Kidney (tissue), 14 donors: ENCODE measurements around the gene AP1M1. TPM values are rescaled to one million over a fixed set of nuclear protein-coding genes. Genes with fewer than 3 reads are reported as not detected.
A peak's percentile ranks its signal among the peaks of the same experiment; 100 is the strongest.

Experiments used
- DNase-seq, 5 donors: peaks; one replicate each; pipeline ENCODE4 v3.0.0-alpha.2; 2013 to 2020
- FAIRE-seq: peaks from 2 replicates; lab custom pipeline; 2012; peaks lifted over from hg19 to GRCh38; lab: Jason Lieb, UNC
- H3K27ac ChIP-seq, 2 donors: one replicate each; pipeline ENCODE4 v1.7.0; 2013; ENCODE audit warnings: low read depth in 2 of 2, low read length in 2 of 2, inconsistent platforms in 1 of 2
- H3K27me3 ChIP-seq: one replicate; pipeline ENCODE4 v1.7.1; 2013; ENCODE audit warnings: low read length, inconsistent platforms; ENCODE audit not compliant: control insufficient read depth, insufficient read depth
- H3K36me3 ChIP-seq, 3 donors: one replicate each; pipeline versions ENCODE4 v1.7.0 to v1.7.1; 2013; ENCODE audit warnings: low read length in 3 of 3, control low read depth in 1 of 3, inconsistent platforms in 1 of 3; ENCODE audit not compliant: insufficient read depth in 3 of 3, control insufficient read depth in 2 of 3
- H3K4me1 ChIP-seq, 3 donors: one replicate each; pipeline versions ENCODE4 v1.7.0 to v1.7.1; 2013; ENCODE audit warnings: low read length in 3 of 3, inconsistent platforms in 1 of 3, low read depth in 1 of 3; ENCODE audit not compliant: control insufficient read depth in 2 of 3, insufficient read depth in 2 of 3
- H3K4me3 ChIP-seq, 3 donors: one replicate each; pipeline versions ENCODE4 v1.7.0 to v1.8.1; 2013; ENCODE audit warnings: low read length in 3 of 3, control low read depth in 1 of 3, inconsistent platforms in 1 of 3
- H3K9ac ChIP-seq, 3 donors: one replicate each; pipeline versions ENCODE4 v1.7.0 to v1.7.1; 2013; ENCODE audit warnings: low read length in 3 of 3, control low read depth in 1 of 3, inconsistent platforms in 1 of 3
- H3K9me3 ChIP-seq, 3 donors: one replicate each; pipeline versions ENCODE4 v1.7.0 to v1.7.1; 2013; ENCODE audit warnings: low read length in 3 of 3, control low read depth in 1 of 3, inconsistent platforms in 1 of 3; ENCODE audit not compliant: control insufficient read depth in 2 of 3, insufficient read depth in 1 of 3
- intact Hi-C: fragments of 100-400 bp; cut with DNase I; formaldehyde crosslinking; loops from one replicate; pipeline ENCODE4 v1.11.1; 2022
- polyA plus RNA-seq: library from polyadenylated mRNA; stranded (reverse); fragments of 350-450 nt; fragmentation: Illumina TruSeq; extraction: RNeasy Lipid Tissue Mini Kit (QIAGEN cat#74804); gene quantifications from one replicate; pipeline ENCODE4 v1.2.3, GENCODE V29; 2014; ENCODE audit warnings: low read depth, low replicate concordance; ENCODE audit not compliant: insufficient read depth
- total RNA-seq: library from RNA; stranded (reverse); fragmentation: NEBNext Ultra II Directional; extraction: Animal tissue kit (Norgen Biotek cat#: 25700); gene quantifications from one replicate; pipeline ENCODE4 v1.2.1, GENCODE V29; 2021
- TF ChIP-seq, protein P1 (sequence below): IDR thresholded peaks from 3 replicates; pipeline ENCODE4 v1.5.1; 2012; ENCODE audit warnings: mild to moderate bottlenecking, moderate library complexity, borderline replicate concordance; ENCODE audit not compliant: insufficient read depth; ENCODE audit errors: extremely low read depth
- donor health status: control.
- donor health status: control.
- donor health status: control.
- donor health status: control.
- donor health status: control.
- donor health status: DM: yes; HTN: yes; CAD: no.
- donor health status: Normal renal cell carcinoma (clear cell type).

Gene AP1M1
- total and polyA plus RNA-seq, 2 donors from 2014 or later = 56.0 to 67.8 TPM

GRCh38 chr19:16248380-16249023 lies 50.8 kb downstream of the AP1M1 start:
- intact Hi-C loops = loop anchor here (5.0 kb wide), 1 partner anchor 139 kb away; no protein-coding TSS in a partner anchor
- TF ChIP-seq, protein P1, sequence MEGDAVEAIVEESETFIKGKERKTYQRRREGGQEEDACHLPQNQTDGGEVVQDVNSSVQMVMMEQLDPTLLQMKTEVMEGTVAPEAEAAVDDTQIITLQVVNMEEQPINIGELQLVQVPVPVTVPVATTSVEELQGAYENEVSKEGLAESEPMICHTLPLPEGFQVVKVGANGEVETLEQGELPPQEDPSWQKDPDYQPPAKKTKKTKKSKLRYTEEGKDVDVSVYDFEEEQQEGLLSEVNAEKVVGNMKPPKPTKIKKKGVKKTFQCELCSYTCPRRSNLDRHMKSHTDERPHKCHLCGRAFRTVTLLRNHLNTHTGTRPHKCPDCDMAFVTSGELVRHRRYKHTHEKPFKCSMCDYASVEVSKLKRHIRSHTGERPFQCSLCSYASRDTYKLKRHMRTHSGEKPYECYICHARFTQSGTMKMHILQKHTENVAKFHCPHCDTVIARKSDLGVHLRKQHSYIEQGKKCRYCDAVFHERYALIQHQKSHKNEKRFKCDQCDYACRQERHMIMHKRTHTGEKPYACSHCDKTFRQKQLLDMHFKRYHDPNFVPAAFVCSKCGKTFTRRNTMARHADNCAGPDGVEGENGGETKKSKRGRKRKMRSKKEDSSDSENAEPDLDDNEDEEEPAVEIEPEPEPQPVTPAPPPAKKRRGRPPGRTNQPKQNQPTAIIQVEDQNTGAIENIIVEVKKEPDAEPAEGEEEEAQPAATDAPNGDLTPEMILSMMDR = no peak
- no peak overlapping the region for H3K27ac ChIP-seq
- no peak overlapping the region for H3K9ac ChIP-seq
- DNase-seq (no peak), FAIRE-seq (no peak)
- no peak overlapping the region for H3K4me3 ChIP-seq
- H3K36me3 ChIP-seq = no peaks in the 10 kb centered on the region
- peaks cover 0 to 8% (median 0%) of the 10 kb centered on the region in 3 donors for H3K4me1 ChIP-seq
- no peaks in the 10 kb centered on the region for H3K9me3 ChIP-seq
- no peaks in the 10 kb centered on the region for H3K27me3 ChIP-seq

DNA sequence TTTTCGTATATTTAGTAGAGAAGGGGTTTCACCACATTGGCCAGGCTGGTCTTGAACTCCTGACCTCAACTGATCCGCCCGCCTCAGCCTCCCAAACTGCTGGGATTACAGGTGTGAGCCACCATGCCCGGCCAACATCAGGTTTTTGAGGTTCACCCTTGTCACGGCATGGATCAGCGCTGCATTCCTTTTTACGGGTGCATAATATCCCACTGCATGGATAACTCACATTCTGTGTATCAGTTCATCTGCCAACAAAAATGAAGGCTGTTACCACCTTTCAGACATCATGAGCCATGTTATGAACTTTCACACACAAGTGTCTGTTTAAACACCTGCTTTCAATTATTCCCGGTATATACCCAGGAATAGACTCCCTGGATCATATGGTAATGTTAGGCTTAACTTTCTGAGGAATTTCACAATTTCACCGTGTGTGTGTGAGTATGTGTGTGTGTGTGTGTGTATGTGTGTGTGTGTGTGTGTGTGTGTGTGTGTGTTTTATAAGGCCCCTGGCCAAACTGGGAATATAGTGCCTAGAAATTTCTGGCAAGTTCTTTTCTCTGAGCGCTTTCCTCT lies 52.2 kb downstream of the AP1M1 start:
- FAIRE-seq = no peak
- DNase-seq = no peak
- peaks cover 0 to 11% (median 0%) of the 10 kb centered on the region in 3 donors for H3K4me1 ChIP-seq
- no peaks in the 10 kb centered on the region for H3K36me3 ChIP-seq
- no peaks in the 10 kb centered on the region for H3K27me3 ChIP-seq
- H3K9ac ChIP-seq = no peak overlapping the region
- intact Hi-C loops = loop anchor here (5.0 kb wide), 1 partner anchor 137 kb away; no protein-coding TSS in a partner anchor
- TF ChIP-seq, protein P1 = no peak
- H3K9me3 ChIP-seq = no peaks in the 10 kb centered on the region
- no peak overlapping the region for H3K27ac ChIP-seq
- H3K4me3 ChIP-seq = no peak overlapping the region

GRCh38 chr19:16252459-16253205 lies 54.9 kb downstream of the AP1M1 start:
- DNase-seq (peak in 1 of 5 donors; percentile 78), FAIRE-seq (no peak)
- Histone ChIP-seq H3K4me1 (peaks cover 0 to 7% (median 0%) of the 10 kb centered on the region in 3 donors), H3K27ac (no peak overlapping the region), H3K4me3 (no peak overlapping the region), H3K27me3 (no peaks in the 10 kb centered on the region), H3K9ac (no peak overlapping the region), H3K36me3 (no peaks in the 10 kb centered on the region), H3K9me3 (no peaks in the 10 kb centered on the region)
- intact Hi-C loops = no loop called here
- TF ChIP-seq, protein P1 = no peak
